Activated CD8-positive, alpha-beta memory T cell treated with anti-CD3 and anti-CD28 coated beads, Interleukin-2, amount 50 U/mL, for 1 hour (primary cell): ENCODE results near the gene AGPS.
"Not testable (repeated sequence)": the region's sequence is repeated elsewhere in the genome, so short reads cannot be mapped to it uniquely, and the experiment has no call there.

Source experiments
- DNase-seq: peaks from one replicate; pipeline ENCODE4 v3.0.0-alpha.2; 2020; ENCODE audit errors: extremely low read depth

The AGPS gene

GRCh38 chr2:177529166-177529565, 136.6 kb downstream of the AGPS start:
- no peak for DNase-seq

GRCh38 chr2:177530561-177530960, 138.0 kb downstream of the AGPS start:
- DNase-seq: no peak

DNA sequence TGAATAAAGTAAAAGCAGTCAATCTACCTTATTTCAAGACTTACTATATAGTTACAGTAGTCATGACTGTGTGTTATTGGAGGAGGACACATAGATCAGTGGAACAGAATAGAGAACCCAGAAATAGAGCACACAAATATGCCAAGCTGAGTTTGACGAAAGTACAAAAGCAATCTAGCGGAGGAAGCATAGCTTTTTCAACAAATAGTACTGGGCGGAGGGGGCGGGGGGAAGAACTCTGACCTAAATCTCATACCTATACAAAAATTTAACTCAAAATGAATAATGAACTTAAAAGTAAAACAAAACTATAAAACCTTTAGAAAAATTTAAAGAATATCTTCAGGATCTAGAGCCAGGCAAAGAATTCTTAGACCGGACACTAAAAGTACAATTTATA, 139.1 kb downstream of the AGPS start:
- DNase-seq: no peak

GRCh38 chr2:177532567-177532966, 140.0 kb downstream of the AGPS start:
- DNase-seq: no peak

GRCh38 chr2:177533253-177533652, 140.7 kb downstream of the AGPS start:
- DNase-seq: no peak

- DNase-seq: no peak
Observed at GRCh38 chr2:177535000-177535399, 142.4 kb downstream of the AGPS start.

GRCh38 chr2:177535958-177536504, 143.5 kb downstream of the AGPS start:
- no peak for DNase-seq

- no peak for DNase-seq
Observed at GRCh38 chr2:177537213-177537612, 144.6 kb downstream of the AGPS start.

DNA sequence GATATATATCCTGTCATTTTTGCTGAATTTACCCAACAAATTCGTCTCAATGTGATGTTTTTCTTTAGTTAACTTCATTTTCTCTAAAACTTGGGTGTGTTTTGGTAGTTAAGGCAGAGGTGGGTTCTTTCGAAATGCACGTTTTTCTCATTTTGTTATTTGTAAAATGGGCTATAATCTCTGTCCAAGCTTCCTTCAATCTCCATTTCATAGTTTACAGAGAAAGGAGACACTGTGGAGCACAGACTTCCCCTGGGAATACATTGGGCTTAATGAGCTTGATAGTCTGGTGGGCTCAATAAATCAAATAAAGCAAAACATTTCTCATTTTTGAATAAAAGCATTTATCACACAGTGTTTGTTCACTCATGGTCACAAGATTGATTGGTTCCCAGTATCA, 145.1 kb downstream of the AGPS start:
- DNase-seq: no peak

DNA sequence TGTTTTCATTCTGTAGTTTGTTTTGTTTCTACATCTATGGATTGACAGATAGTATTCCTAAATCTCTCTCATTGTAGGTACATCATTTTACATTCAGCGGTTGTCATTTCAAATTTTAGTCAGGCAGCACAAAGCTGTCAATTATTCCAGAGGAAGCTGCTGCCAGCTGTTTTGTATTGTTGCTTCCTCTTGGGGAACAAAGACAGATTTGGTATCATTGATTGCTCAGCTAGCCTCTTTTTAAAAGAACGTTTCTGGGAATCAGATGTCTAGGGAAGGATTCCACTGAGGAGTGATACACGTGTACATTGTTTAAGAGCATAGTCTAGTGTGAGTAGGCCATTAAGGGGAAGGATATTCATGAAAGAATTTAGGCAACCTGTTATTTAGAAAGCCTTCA, 145.8 kb downstream of the AGPS start:
- DNase-seq: no peak

DNA sequence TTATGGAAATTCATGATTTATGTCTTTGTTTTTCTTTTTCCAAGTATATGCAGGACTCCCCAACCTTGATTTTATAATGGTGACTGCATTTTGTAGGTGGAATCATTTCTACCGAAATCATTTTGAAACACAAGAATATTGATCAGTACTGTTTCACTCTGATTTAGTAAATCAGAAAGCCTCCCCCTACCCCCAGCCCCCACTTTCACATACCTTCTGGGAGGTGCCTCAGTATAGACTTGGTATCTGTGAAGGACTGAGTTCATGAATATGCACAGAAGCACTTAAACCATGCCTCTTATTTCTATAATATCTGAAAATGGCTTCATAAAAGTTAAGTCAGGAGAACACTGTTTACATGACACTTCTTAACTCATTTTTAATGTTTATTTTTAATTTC, 147.7 kb downstream of the AGPS start:
- no peak for DNase-seq

DNA sequence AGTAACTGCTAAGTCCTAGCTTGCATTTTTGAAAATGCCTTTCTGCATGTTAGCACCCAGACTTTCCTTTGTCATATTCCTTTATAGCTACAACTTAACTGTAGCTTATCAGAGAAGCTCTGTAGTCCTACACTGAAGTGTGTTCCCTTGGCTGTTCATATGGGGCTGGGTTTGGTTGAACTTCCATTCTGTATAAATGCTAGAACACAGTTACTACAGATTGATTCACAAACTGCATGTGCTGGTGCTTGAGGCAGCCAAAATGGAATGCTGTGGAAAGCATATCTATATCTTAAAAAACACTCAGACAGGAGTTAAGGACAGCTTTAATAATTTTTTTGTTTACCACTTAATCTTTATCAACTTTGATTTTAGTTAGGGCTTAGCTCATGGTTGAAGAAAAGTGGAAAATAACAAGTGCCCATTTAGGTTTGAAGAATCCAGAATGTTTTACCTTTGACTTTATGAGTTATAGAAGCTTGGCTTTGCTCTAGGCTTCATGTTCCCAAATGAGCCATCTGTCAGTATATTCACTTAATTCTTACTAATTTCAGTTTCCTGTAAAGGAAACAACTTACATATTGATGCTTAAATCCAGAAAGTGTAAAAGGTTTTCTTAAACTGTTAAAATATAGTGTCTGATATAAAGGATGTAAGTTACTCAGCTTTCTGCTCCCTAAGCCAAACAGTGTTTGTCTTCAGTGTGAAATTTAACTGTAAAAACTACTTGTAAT, 148.9 kb downstream of the AGPS start:
- no peak for DNase-seq

DNA sequence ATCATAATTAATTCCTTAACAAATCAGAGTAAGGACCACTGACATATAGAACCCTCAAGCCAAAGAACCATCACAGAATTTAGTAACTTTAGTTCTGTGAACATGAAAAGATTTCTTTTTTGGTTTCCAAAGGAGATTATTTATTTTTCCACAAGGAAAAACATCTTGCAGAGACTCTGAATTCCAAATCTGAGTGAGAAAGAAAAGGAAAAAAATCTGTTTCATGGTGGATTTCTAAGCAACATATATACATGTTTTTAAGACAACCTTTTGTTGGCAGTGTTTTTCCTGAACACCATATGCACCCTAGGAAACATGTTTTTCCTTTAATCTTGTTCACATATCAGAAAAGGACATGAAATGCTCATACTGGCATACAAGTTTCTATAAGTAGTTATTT, 149.8 kb downstream of the AGPS start:
- no peak for DNase-seq

DNA sequence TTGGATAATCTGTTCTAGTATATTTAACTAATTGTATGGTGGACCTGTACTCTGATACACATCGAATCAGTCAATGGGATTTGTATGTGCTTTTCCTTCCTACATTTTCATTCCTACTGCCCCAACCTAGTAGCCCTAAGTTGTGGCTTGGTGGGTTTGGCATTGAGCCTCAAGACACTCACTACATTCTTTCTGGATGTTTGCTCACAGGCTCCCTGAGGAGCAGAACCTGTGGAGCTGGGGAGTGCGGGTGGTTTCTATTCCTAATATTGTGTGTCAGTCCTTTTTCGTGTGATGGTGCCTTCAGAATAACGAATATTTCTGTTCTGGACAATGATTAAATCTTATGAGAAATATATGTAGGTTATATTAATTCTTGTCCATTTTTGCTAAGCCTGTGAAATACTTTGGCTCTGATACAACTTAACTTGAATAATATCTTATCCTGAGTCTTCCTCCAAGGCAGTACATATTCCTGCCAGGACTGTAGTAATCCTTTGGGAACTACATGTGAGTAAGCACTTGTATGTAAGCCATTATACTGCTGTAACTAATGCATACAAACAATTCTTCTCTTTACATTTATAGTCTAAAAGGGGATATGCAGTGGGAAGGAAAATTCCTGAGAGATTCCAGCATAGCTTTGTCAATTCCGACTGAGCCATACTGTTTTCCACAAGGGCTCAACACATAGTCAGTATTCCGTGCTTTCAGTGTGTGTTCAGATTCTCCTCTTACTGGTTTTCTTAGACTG, 150.6 kb downstream of the AGPS start:
- DNase-seq: no peak

- DNase-seq: no peak
Observed at GRCh38 chr2:177545143-177545542, 152.6 kb downstream of the AGPS start.

GRCh38 chr2:177545981-177546585, 153.5 kb downstream of the AGPS start:
- DNase-seq: no peak

GRCh38 chr2:177547122-177547521, 154.5 kb downstream of the AGPS start:
- no peak for DNase-seq

- no peak for DNase-seq
Observed at GRCh38 chr2:177547772-177548171, 155.2 kb downstream of the AGPS start.

DNA sequence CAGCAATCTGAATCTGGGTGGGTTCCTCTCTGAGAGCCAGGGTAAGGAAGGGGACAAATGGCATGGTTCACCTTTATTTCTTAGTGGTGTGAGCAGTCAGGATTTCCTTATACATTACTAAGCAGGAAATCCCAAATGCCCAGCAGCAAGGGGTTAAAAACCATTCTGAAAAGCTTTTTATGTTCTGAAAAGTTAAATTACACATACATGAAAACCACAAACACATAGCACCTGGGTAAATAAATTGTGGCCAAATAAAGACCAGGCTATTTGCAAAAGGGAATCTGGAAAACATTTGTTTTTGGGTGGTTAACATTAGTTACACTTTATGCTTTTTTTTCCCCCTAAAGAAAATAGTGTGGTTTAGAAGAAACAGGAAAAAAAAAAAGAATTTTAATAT, 156.1 kb downstream of the AGPS start:
- DNase-seq: no peak

DNA sequence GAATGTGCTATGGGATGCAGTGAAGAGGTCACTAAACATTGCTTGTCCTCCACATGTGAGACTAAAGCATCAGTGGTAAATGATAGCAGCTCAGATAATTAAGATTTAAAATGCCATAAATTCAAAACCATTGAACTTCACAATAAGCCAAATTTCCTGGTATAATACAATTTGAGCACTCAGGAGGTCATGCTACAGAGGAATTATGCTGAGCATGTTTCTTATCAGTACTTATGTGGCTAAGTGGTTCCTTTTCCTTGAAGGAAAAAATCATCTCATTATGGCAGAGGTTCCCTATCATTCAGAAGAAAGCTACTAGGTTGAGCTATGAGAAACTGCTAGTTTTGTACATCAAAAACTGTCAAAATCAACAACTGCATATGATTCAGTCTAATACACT, 156.6 kb downstream of the AGPS start:
- no peak for DNase-seq

GRCh38 chr2:177550264-177551200, 158.0 kb downstream of the AGPS start:
- no peak for DNase-seq

GRCh38 chr2:177551360-177551759, 158.8 kb downstream of the AGPS start:
- not testable (repeated sequence) for DNase-seq
